Ectodermal cell (in vitro differentiated cells): ENCODE data around the gene CCDC91.

Experiments
- H3K27ac ChIP-seq: 2 replicates; pipeline ENCODE4 v1.7.0; 2013; ENCODE audit warnings: mild to moderate bottlenecking, low read depth, low read length; ENCODE audit not compliant: insufficient read depth, poor library complexity, severe bottlenecking
- H3K27me3 ChIP-seq: 2 replicates; pipeline ENCODE4 v1.7.0; 2013; ENCODE audit warnings: mild to moderate bottlenecking, low read length; ENCODE audit not compliant: insufficient read depth, control insufficient read depth, poor library complexity, severe bottlenecking
- H3K36me3 ChIP-seq: one replicate; pipeline ENCODE4 v1.7.0; 2013; ENCODE audit warnings: low read length; ENCODE audit not compliant: control insufficient read depth, insufficient read depth
- H3K4me1 ChIP-seq: one replicate; pipeline ENCODE4 v1.7.0; 2013; ENCODE audit warnings: low read length; ENCODE audit not compliant: control insufficient read depth, insufficient read depth
- H3K4me3 ChIP-seq: 2 replicates; pipeline ENCODE4 v1.7.0; 2013; ENCODE audit warnings: low read depth, low read length, control low read depth; ENCODE audit not compliant: insufficient read depth
- H3K9me3 ChIP-seq: 2 replicates; pipeline ENCODE4 v1.7.0; 2013; ENCODE audit warnings: mild to moderate bottlenecking, low read length, moderate library complexity; ENCODE audit not compliant: control insufficient read depth
- WGBS, 2 experiments: methylation state at CpG; one replicate each; pipeline ENCODE4 v1.1.7; 2013; ENCODE audit warnings: missing lambda C conversion rate in 2 of 2; 5-methylcytosine and 5-hydroxymethylcytosine counted together

Gene CCDC91

GRCh38 chr12:28582672-28583376 is 392.6 kb downstream of the CCDC91 start:
- 82 to 100% methylated on average over 4 to 6 of the region's 6 CpGs for WGBS, 2 experiments
- Histone ChIP-seq H3K27ac (no peak overlapping the region), H3K27me3 (no peaks in the 10 kb centered on the region), H3K36me3 (no peaks in the 10 kb centered on the region), H3K4me3 (no peak overlapping the region), H3K9me3 (no peaks in the 10 kb centered on the region), H3K4me1 (no peaks in the 10 kb centered on the region)

GRCh38 chr12:28583701-28584261 is 393.5 kb downstream of the CCDC91 start:
- Histone ChIP-seq H3K27ac (no peak overlapping the region), H3K4me3 (no peak overlapping the region), H3K27me3 (no peaks in the 10 kb centered on the region), H3K9me3 (no peaks in the 10 kb centered on the region), H3K4me1 (no peaks in the 10 kb centered on the region), H3K36me3 (no peaks in the 10 kb centered on the region)
- 90 to 93% methylated on average over 4 to 5 of the region's 5 CpGs for WGBS, 2 experiments

GRCh38 chr12:28585146-28585545 is 394.9 kb downstream of the CCDC91 start:
- no peak overlapping the region for H3K4me3 ChIP-seq
- H3K27me3 ChIP-seq: no peaks in the 10 kb centered on the region
- H3K36me3 ChIP-seq: no peaks in the 10 kb centered on the region
- H3K4me1 ChIP-seq: no peaks in the 10 kb centered on the region
- no peak overlapping the region for H3K27ac ChIP-seq
- WGBS, 2 experiments: 88 to 90% methylated on average over 5 of the region's 5 CpGs
- H3K9me3 ChIP-seq: no peaks in the 10 kb centered on the region

GRCh38 chr12:28586481-28586880 is 396.2 kb downstream of the CCDC91 start:
- H3K9me3 ChIP-seq: no peaks in the 10 kb centered on the region
- 61 to 63% methylated on average over 3 of the region's 3 CpGs for WGBS, 2 experiments
- no peak overlapping the region for H3K27ac ChIP-seq
- no peaks in the 10 kb centered on the region for H3K36me3 ChIP-seq
- no peaks in the 10 kb centered on the region for H3K27me3 ChIP-seq
- no peak overlapping the region for H3K4me3 ChIP-seq
- H3K4me1 ChIP-seq: no peaks in the 10 kb centered on the region

GRCh38 chr12:28591831-28592230 is 401.6 kb downstream of the CCDC91 start:
- H3K27ac ChIP-seq: no peak overlapping the region
- H3K36me3 ChIP-seq: no peaks in the 10 kb centered on the region
- H3K4me1 ChIP-seq: no peaks in the 10 kb centered on the region
- no peaks in the 10 kb centered on the region for H3K27me3 ChIP-seq
- H3K9me3 ChIP-seq: no peaks in the 10 kb centered on the region
- WGBS, 2 experiments: 89 to 95% methylated on average over 1 of the region's 1 CpG
- no peak overlapping the region for H3K4me3 ChIP-seq
